NCI-H345 treated with DMSO at 0.1 percent for 48 hours (cell line): ENCODE measurements around the gene VPREB1.
"Not testable (repeated sequence)": the region's sequence is repeated elsewhere in the genome, so short reads cannot be mapped to it uniquely, and the experiment has no call there.

Experiments
- DNase-seq: peaks from one replicate; lab custom pipeline; 2025; ENCODE audit not compliant: unreplicated experiment; lab: John Stamatoyannopoulos, UW

The VPREB1 gene

GRCh38 chr22:22213231-22213630 lies 31.4 kb upstream of the VPREB1 start:
- DNase-seq = no peak

DNA sequence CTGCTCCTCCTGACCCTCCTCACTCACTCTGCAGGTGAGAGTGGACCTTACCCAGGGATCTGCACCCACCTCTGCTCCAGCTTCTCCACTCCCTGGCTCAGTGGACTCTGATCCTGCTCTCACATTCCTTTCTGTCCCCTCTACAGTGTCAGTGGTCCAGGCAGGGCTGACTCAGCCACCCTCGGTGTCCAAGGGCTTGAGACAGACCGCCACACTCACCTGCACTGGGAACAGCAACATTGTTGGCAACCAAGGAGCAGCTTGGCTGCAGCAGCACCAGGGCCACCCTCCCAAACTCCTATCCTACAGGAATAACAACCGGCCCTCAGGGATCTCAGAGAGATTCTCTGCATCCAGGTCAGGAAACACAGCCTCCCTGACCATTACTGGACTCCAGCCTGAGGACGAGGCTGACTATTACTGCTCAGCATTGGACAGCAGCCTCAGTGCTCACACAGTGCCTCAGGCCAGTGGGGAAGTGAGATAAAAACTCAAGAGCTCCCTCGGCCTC lies 29.7 kb upstream of the VPREB1 start:
- DNase-seq = no peak

- DNase-seq = no peak
These were observed 28.7 kb upstream of the VPREB1 start for GRCh38 chr22:22215659-22216449.

DNA sequence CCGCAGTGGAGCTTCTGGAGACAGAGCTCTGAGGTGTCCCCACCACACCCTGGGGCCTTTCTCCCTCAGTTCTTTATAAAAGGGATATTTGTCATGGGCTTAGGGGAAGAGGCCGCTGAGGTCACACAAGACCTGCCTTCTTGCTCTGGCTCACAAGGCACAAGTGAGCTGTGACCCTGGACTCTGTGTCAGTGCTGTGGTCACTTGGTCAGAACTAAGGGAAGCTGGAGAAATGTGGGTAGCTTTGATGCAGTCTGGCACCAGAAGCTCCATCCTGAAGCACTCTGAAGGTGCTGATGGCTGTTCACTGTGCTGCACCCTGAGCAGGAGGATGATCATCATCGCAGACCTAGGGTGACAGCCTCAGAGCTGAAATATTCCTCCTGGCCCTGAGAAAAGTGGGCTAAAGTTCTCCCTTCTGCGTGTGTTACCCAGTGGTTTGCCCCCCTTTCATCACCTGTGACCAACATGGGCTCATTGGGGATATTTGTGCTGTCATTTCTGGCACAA lies 28.1 kb upstream of the VPREB1 start:
- DNase-seq = no peak

- no peak for DNase-seq
These were observed 26.3 kb upstream of the VPREB1 start for GRCh38 chr22:22218302-22218701.

GRCh38 chr22:22219140-22219996 lies 25.2 kb upstream of the VPREB1 start:
- DNase-seq = no peak

DNA sequence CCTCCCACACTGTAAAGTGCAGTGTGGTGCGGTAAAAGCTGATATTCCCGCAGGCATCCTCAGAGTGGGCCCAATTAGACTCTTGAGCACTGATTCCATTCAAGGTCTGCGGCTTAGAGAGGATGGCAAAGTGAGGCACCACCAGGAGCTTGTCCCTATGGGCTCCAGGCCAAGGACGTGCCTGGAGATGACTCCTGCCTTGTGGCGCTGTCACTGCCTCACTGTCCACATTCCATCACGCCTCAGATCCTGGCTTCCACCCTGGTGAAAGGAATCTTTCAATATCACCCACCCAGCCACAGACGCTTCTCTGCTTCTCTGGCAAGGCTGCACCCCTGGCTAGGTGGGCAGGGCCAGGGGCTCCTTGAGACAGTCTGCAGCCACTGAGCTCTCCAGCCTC lies 23.5 kb upstream of the VPREB1 start:
- DNase-seq = not testable (repeated sequence)

DNA sequence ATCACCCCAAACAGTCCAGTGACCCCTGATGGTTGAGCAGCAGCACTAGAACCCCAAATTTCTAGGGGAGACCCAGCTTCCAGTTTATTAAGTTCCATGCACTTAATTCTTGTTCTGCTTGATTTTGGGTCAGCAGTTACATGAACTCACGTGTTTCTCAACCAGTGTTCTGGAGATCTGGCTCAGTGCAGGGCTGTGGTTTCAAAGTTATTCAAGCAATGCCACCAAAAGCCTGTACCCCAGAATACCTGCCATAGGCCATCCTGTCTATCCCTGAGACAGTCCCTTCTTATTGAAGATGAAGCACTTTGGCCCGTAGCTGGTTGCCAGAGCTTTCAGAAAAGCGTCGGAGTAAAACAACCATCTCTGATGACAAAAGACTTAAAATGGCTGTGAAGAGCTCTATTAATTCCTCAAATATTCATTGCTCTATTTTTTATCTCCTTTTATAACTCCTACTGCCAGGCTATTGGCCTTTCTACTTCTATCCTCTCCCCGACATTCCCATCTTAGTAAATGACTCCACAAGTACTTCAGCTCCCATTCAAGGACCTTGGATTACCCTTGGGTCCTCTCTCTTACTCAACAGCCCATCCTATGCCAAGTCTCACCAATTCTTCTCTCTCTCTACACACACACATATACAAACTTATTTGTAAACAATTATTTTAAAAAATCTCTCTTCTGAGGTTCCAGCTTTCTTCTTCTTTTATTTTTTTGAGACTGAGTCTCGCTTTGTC lies 18.0 kb upstream of the VPREB1 start:
- no peak for DNase-seq

GRCh38 chr22:22228421-22228820 lies 16.2 kb upstream of the VPREB1 start:
- no peak for DNase-seq

DNA sequence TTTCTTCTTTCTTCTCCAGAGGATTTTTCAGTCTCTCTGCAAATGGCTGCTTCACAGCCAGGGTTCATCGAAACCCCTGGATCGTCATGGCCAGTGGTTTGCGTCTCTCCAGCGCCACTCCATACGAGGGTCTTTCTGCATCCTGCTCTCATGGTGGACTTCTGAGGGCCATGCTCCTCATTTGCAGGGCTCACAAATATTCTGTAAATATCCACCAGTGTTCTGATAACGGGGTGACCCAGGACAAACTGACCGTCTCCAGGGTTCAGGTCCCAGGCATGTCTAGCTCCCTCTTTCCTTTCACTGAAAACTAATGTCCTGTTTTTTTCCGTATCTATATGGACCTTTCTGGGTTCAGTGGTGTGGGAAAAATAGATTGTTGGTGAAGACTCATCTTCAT lies 15.7 kb upstream of the VPREB1 start:
- no peak for DNase-seq

- no peak for DNase-seq
These were observed 14.7 kb upstream of the VPREB1 start for GRCh38 chr22:22229683-22230420.

DNA sequence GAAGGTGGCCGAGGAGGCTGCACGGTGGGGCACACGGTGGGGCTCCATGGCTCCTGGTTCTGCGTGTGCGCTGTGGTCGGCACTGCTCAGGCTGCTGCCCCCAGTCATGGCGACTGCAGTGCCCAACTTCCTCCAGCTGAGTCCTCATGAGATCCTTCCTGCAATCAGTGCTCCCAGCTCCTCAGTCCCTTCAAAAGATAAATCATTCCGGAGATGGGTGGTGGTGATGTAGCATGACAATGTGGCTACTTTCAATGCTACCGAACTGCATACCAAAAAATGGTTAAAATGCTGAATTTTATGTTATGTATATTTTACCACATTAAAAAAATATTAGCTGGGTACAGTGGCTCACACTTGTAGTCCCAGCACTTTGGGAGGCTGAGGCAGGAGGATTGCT lies 14.1 kb upstream of the VPREB1 start:
- no peak for DNase-seq

DNA sequence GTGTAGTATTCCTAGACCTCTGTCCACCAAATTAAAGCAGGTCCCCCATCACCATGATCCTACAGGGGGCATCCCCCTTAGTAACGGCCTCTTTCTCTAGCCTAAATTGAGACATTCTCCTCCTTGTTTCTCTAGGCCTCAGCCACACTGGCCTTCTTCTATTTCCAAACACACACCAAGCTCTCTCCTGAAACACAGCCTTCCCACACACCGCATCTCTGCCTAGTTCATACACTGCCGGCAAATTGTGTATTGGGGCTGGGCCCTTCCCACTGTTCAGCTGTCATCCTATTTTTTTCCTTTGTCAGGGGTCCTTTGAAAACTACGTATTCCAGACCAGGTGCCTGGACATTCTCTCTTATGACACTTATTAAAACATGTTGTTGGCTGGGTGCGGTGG lies 11.5 kb upstream of the VPREB1 start:
- DNase-seq = no peak

DNA sequence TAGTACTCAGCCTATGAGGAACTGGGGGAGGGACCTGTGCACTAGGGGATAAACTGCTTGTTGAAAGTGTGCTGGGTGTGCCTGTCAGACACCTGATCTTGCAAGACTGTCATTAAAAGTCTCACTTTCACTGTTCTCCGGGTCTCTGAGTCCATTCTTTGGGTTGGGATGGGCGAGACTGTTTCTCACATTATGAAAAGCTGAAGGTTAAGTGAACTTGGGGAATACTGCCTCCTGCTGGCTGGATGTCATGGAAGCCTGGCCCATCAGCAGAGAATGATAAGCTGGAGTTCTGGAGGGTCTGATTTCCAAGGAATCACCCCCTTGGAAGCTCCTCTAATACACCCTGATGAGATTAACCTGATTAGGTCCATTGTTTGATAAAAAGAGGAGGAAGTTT lies 9.0 kb upstream of the VPREB1 start:
- no peak for DNase-seq

- DNase-seq = no peak
These were observed 7.1 kb upstream of the VPREB1 start for GRCh38 chr22:22237521-22237920.

GRCh38 chr22:22239311-22239939 lies 5.2 kb upstream of the VPREB1 start:
- no peak for DNase-seq

DNA sequence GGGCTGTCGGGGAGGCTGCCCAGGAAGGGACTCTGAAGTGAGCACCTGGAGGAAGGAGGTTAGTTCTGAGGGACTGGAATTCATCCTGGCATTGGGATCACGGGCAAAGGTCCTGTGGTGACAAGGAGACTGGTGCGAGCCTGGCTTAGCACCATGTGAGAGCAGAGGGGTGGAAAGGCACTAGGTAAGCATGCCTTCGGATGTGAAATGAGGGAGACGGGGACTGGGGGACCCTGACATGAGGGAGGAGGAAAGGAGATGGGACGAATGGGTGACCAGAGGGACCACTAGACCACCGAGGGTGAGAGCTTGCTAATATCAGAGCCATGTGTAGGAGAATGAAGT lies 3.1 kb upstream of the VPREB1 start:
- DNase-seq = no peak

DNA sequence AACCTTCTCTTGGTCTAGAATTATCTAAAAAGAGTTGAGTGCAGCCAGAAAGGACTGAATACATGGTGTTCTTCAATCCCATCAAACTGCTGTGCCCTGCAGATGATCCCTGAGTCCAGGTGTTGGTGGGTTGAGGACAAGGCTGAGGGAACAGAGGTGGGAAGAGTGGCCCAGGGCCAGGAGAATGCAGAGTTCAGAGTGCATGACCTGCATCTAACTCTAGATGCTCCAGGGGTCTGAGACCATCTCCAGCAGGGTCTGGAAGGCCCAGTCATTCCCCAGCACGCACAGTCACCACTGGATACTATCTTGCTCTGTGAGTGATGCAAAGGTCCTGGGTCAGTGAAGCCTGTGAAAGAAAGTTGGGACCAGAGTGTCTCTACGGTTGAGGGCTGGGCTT lies 2.1 kb upstream of the VPREB1 start:
- DNase-seq = no peak

- DNase-seq = no peak
These were observed 1.4 kb upstream of the VPREB1 start for GRCh38 chr22:22243033-22243680.
